ENCODE measurements around the gene DHRSX.
"Not testable (repeated sequence)": the region's sequence is repeated elsewhere in the genome, so short reads cannot be mapped to it uniquely, and the experiment has no call there.

The DHRSX gene

GRCh38 chrX:2430265-2430825, 70.4 kb downstream of the DHRSX start:
- no peak for DNase-seq (ENCODE audit: low read depth in 2 of 3, low spot score in 1 of 3)

DNA sequence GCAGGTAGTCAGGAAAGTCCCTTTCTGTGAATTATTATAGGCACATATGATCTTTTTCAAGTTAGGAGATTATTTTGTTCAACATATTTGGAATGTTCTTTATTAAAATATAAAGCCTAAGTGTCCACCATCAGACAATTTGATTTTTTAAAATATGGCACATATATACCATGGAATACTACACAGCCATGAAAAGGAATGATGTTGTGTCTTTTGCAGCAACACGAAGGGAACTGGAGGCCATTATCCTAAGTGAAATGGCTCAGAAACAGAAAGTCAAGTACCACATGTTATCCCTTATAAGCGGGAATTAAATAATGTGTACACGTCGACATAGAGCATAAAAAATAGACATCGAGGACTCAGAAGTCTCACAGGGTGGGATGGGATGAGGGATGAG, 73.0 kb downstream of the DHRSX start:
- no peak for DNase-seq (ENCODE audit: low read depth in 2 of 3, low spot score in 1 of 3)

GRCh38 chrX:2427147-2427546, 73.6 kb downstream of the DHRSX start:
- DNase-seq (ENCODE audit: low read depth in 2 of 3, low spot score in 1 of 3), result no peak

- DNase-seq (ENCODE audit: low read depth in 2 of 3, low spot score in 1 of 3), result no peak
These were observed 74.4 kb downstream of the DHRSX start for GRCh38 chrX:2426289-2426882.

DNA sequence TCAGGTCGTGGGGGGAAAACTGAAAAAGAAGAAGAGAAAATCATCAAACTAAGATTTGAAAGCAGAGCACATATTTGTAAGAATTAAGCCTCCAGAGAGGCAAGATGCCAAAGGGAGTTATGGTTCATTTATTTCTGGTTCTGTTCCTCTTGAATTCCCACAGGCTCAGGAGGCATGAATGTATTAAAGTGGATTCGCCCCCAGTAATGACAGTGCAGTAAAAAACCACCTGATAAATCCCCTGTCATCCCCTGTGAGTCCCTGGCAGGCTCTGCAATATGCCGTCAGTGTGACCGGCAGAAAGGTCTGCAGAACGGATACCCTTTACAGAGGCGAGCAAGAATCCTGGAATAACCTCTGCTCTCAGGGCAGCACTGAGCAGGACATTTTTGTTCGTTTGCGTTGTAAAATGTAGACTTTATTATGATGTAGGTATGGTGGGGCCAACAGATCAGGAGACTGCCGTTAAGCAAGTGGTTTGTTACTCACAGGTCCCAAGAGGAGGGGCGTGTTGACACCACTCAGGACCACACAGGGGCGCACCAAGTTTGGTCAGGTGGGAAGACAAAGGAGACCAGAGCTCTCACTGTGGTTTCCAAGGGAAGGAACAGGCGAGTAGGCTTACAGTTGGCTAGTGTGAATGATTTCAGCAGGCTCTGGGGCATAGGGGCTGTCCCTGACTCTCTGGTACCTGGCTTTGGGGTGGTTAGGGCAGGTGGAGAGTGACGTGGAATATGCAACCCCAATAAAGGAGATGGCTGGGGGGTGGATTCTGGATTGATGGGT, 75.3 kb downstream of the DHRSX start:
- no peak for DNase-seq (ENCODE audit: low read depth in 2 of 3, low spot score in 1 of 3)

DNA sequence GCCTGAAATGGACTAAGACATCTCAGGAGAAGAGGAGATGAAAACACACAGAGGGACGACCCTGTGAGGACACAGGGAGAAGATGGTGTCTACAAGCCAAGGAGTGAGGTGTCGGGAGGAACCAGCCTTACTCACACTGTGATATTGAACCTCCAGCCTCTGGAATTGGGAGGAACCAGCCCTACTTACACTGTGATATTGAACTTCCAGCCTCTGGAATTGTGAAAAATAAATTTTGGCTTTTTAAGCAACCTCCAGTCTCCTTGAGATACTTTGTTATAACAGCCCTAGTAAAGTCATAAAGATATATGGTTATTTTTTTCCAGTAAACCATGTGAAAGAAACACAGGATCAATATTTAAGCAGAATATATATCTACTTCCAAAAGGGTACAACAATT, 76.5 kb downstream of the DHRSX start:
- no peak for DNase-seq (ENCODE audit: low read depth in 2 of 3, low spot score in 1 of 3)

GRCh38 chrX:2423899-2424298, 76.9 kb downstream of the DHRSX start:
- no peak for DNase-seq (ENCODE audit: low read depth in 2 of 3, low spot score in 1 of 3)

DNA sequence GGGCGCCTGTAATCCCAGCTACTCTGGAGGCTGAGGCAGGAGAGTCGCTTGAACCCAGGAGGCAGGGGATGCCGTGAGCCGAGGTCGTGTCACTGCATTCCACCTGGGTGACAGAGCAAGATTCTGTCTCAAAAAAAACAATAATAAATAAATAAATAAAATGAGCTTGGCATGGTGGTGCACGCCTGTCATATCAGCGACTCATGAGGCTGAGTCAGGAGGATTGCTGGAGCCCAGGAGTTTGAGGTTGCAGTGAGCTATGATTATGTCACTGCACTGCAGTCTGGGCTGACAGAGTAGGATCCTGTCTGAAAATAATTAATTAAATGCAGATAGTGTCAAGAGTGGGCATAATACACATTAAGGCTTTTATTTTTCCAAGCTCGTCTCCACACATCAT, 77.5 kb downstream of the DHRSX start:
- DNase-seq (ENCODE audit: low read depth in 2 of 3, low spot score in 1 of 3), result no peak

DNA sequence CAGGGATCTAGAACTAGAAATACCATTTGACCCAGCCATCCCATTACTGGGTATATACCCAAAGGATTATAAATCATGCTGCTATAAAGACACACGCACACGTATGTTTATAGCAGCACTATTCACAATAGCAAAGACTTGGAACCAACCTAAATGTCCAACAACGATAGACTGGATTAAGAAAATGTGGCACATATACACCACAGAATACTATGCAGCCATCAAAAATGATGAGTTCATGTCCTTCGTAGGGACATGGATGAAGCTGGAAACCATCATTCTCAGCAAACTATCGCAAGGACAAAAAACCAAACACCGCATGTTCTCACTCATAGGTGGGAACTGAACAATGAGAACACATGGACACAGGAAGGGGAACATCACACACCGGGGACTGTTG, 81.4 kb downstream of the DHRSX start:
- DNase-seq (ENCODE audit: low read depth in 2 of 3, low spot score in 1 of 3), result not testable (repeated sequence)

DNA sequence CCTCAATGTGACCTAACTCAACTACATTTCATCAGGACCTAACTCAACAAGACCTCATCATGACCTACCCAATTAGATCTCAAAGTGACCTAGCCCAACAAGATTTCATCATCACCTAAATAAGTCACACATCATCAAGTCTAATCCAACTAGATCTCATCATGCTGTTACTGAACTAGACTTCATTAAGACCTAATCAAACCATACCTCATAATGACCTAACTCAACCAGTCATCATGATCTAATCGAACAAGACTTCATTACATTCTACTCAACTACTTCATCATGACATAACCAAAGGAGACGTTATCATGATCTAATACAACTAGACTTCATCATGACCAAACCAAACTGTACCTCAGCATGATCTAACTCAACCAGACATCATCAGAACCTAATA, 82.8 kb downstream of the DHRSX start:
- DNase-seq (ENCODE audit: low read depth in 2 of 3, low spot score in 1 of 3), result no peak

DNA sequence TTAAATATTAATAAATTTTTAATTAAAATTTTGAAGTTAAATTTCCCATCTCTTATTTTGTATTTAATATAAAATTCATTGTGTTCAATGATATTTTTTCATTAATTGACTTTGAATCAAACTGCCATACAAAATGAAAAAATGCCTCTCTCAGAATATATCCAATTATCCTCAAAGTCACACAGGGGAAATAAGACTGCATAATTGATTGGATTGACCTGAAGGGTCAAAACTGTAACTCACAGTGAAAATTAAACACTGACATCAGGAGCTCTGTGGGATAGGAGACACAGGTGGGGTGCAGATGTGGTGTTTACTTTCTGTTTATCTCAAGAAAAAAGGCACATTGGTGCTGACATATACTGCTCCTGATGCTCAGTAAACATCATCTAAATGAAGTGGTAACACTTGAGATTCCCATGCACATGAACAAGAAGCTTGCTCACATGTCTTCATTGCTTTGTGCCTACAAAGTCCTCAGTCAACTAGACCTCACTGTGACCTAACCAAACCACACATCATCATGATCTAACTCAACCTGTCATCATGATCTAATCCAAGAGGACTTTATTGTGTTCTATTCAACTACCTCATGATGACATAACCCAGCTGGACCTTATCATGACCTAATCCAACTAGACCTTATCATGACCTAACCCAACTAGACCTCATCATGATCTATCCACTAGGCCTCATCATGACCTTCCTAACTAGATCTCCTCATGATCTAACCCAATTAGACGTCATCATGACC, 83.7 kb downstream of the DHRSX start:
- DNase-seq (ENCODE audit: low read depth in 2 of 3, low spot score in 1 of 3), result no peak

GRCh38 chrX:2414384-2414783, 86.4 kb downstream of the DHRSX start:
- no peak for DNase-seq (ENCODE audit: low read depth in 2 of 3, low spot score in 1 of 3)

DNA sequence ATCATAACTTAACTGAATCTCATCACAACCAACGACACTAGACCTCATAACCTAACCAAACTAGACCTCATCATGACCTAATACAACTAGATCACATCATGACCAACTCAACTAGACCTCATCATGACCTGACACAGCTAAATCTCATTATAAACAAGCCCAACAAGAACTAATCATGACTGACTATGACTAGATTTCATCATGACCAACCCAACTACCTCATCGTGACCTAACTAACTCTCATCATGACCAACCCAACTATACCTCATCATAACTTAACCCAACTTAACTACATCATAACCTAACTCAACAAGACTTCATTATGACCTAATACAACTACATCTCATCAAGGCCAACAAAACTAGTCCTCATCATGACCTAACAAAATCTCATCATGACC, 86.8 kb downstream of the DHRSX start:
- DNase-seq (ENCODE audit: low read depth in 2 of 3, low spot score in 1 of 3), result no peak

- DNase-seq (ENCODE audit: low read depth in 2 of 3, low spot score in 1 of 3), result no peak
These were observed 88.6 kb downstream of the DHRSX start for GRCh38 chrX:2412131-2412530.

DNA sequence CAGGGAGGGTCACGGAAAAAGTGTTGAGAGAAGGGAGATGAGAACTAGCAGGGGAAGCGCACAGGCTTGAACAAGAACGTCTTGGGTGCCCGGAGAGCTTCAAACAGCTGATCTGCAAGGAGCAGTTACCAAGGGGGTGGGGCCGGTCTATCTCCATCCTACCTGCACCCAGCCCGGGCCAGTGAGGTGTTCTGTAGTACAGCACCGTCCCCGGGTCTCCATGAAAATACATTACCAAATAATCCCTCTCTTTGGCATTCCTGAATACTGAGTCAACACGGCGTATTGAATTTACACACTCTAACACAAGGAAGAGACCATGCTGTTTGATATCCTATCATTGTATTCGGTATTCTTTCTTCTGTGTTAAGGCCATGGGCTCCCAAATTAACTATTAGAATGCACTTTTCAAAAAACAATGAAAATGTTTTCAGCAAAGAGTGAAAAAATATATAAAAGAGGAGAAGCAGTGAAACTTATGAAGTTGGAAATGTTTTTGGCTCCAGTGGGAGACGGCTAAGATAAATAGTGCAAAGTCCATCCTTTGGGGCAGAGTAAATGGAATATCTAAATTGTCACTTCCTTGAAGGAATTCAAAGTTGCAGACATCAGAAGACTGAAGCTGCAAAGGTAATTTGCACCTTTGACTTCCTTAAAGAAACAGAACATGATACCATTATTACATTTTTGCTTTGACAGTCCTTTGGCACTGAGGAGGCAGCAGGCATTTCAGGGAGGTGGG, 90.3 kb downstream of the DHRSX start:
- DNase-seq (ENCODE audit: low read depth in 2 of 3, low spot score in 1 of 3), result no peak

DNA sequence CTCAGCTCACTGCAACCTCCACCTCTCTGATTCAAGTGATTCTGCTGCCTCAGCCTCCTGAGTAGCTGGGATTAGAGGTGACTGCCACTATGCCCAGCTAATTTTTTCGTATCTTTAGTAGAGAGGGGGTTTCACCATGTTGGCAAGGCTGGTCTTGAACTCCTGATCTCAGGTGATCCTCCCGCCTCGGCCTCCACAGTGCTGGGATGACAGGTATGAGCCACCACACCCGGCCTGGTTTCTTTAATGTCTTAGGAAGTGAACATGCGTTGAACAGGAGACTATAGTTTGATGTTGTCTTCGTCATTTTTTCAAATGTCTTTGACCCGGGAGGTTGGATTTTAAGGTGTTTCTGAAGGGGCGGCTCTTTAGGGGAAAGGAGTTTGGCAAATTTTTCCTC, 91.0 kb downstream of the DHRSX start:
- DNase-seq (ENCODE audit: low read depth in 2 of 3, low spot score in 1 of 3), result no peak

DNA sequence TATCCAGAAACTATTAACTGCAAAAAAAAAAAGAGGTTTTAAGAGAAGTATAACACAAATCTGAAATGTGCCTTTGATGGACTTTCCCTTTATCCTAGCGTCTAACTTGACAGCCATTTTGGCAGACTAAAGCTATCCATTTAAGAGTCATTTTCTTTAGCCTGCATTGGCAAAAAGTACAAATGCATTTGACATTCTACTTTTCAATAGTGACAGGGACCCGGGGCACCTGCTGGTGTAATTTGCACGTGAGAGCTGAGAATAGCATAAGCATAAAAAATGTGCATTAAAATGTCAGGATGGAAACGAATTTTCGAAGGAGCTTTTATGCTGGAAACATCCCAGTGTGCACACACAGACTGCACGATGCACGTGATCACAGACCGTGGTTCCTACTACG, 91.9 kb downstream of the DHRSX start:
- no peak for DNase-seq (ENCODE audit: low read depth in 2 of 3, low spot score in 1 of 3)

- DNase-seq (ENCODE audit: low read depth in 2 of 3, low spot score in 1 of 3), result no peak
These were observed 93.8 kb downstream of the DHRSX start for GRCh38 chrX:2406891-2407518.

GRCh38 chrX:2404776-2405175, 96.0 kb downstream of the DHRSX start:
- DNase-seq (ENCODE audit: low read depth in 2 of 3, low spot score in 1 of 3), result no peak

DNA sequence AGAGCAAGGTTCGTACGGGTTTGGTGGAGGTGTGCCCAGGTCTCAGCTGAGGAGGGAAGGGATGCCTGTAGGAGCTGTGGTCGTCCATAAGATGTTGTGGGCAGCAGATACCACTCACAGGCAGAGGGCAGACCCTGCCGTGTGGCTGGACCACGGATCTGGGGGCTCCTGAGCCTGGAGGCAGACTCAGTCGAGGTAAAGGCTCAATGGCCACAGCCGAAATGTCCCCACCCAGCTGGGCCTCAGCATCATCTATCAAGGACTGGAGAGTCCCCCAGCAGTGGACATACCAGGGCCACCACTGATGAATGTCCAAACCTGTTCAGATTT, 98.5 kb downstream of the DHRSX start:
- DNase-seq (ENCODE audit: low read depth in 2 of 3, low spot score in 1 of 3), result no peak
